Activated T-helper 2 cell treated with anti-CD3 and anti-CD28 coated beads, Interferon-gamma antibody, Interleukin-2, Interleukin-4, amounts not matched to agents 10 μg/mL and 5 μg/mL and 100 μg/mL, durations not matched to agents 14 hours and 24 hours and 36 hours (primary cell): ENCODE data around the gene CHIT1. TPM values are rescaled to one million over a fixed set of nuclear protein-coding genes. Genes with fewer than 3 reads are reported as not detected.

Experiments
- DNase-seq: peaks from one replicate; pipeline ENCODE4 v3.0.0; 2021; ENCODE audit warnings: low spot score
- H3K27ac Mint-ChIP-seq: one replicate; pipeline ENCODE4 v1.8.0; 2021; ENCODE audit warnings: mixed read lengths
- H3K27me3 Mint-ChIP-seq: one replicate; pipeline ENCODE4 v1.8.0; 2021; ENCODE audit warnings: low read depth, mixed read lengths
- H3K36me3 Mint-ChIP-seq: one replicate; pipeline ENCODE4 v1.8.0; 2021; ENCODE audit warnings: low read depth, mixed read lengths
- H3K4me1 Mint-ChIP-seq: one replicate; pipeline ENCODE4 v1.8.0; 2021; ENCODE audit warnings: low read depth, mixed read lengths
- H3K4me3 Mint-ChIP-seq: one replicate; pipeline ENCODE4 v1.8.0; 2021; ENCODE audit warnings: low read depth, mild to moderate bottlenecking, moderate library complexity, mixed read lengths
- H3K9me3 Mint-ChIP-seq: one replicate; pipeline ENCODE4 v1.8.0; 2021; ENCODE audit warnings: mixed read lengths
- intact Hi-C: fragments of 100-400 bp; cut with micrococcal nuclease; formaldehyde crosslinking; loops from one replicate; pipeline ENCODE4 v1.15.1; 2023
- total RNA-seq: library from RNA; stranded (reverse); gene quantifications from 2 replicates; pipeline ENCODE4 v1.2.3, GENCODE V29; 2022

Gene CHIT1
- total RNA-seq = 0.09 and 0.34 TPM in 2 replicates

GRCh38 chr1:203229471-203230135 is at the start of gene CHIT1:
Gene CHIT1, minus strand, starts transcription at chr1:203229673. Its CDS starts 37 bp downstream, at chr1:203229636.
- intact Hi-C loops = no loop called here
- no peaks in the 10 kb centered on the region for H3K36me3 Mint-ChIP-seq
- H3K4me3 Mint-ChIP-seq = no peak within 1 kb of the TSS
- no peaks in the 10 kb centered on the region for H3K4me1 Mint-ChIP-seq
- DNase-seq = no peak
- peaks cover 13% of the 10 kb centered on the region for H3K27me3 Mint-ChIP-seq
- H3K9me3 Mint-ChIP-seq = peaks cover 10% of the 10 kb centered on the region
- no peak within 1 kb of the TSS for H3K27ac Mint-ChIP-seq

- H3K9me3 Mint-ChIP-seq = no peaks in the 10 kb centered on the region
- H3K27me3 Mint-ChIP-seq = no peaks in the 10 kb centered on the region
- peak overlapping the region; percentile 58 for H3K27ac Mint-ChIP-seq
- no peak for DNase-seq
- intact Hi-C loops = no loop called here
- no peak overlapping the region for H3K4me3 Mint-ChIP-seq
- no peaks in the 10 kb centered on the region for H3K36me3 Mint-ChIP-seq
- H3K4me1 Mint-ChIP-seq = peaks cover 59% of the 10 kb centered on the region
Observed at GRCh38 chr1:203278885-203279406, 49.5 kb upstream of the CHIT1 start.

GRCh38 chr1:203278082-203278884 is 48.8 kb upstream of the CHIT1 start:
- peak overlapping the region; percentile 28 for H3K4me3 Mint-ChIP-seq
- no peaks in the 10 kb centered on the region for H3K27me3 Mint-ChIP-seq
- H3K27ac Mint-ChIP-seq = peak overlapping the region; percentile 84
- no peaks in the 10 kb centered on the region for H3K9me3 Mint-ChIP-seq
- DNase-seq = no peak
- no peaks in the 10 kb centered on the region for H3K36me3 Mint-ChIP-seq
- H3K4me1 Mint-ChIP-seq = peaks cover 65% of the 10 kb centered on the region
- intact Hi-C loops = no loop called here

- no peaks in the 10 kb centered on the region for H3K36me3 Mint-ChIP-seq
- peak overlapping the region; percentile 84 for H3K27ac Mint-ChIP-seq
- no peaks in the 10 kb centered on the region for H3K27me3 Mint-ChIP-seq
- peaks cover 64% of the 10 kb centered on the region for H3K4me1 Mint-ChIP-seq
- no peaks in the 10 kb centered on the region for H3K9me3 Mint-ChIP-seq
- DNase-seq = peak; percentile 11
- intact Hi-C loops = no loop called here
- H3K4me3 Mint-ChIP-seq = no peak overlapping the region
Observed at GRCh38 chr1:203276916-203277545, 47.6 kb upstream of the CHIT1 start.

GRCh38 chr1:203276408-203276807 is 46.9 kb upstream of the CHIT1 start:
- no peak for DNase-seq
- Mint-ChIP-seq H3K27ac (no peak overlapping the region), H3K27me3 (no peaks in the 10 kb centered on the region), H3K9me3 (no peaks in the 10 kb centered on the region), H3K4me3 (no peak overlapping the region), H3K4me1 (peaks cover 63% of the 10 kb centered on the region), H3K36me3 (no peaks in the 10 kb centered on the region)
- intact Hi-C loops = no loop called here

GRCh38 chr1:203275656-203276272 is 46.3 kb upstream of the CHIT1 start:
- H3K27ac Mint-ChIP-seq = no peak overlapping the region
- DNase-seq = peak; percentile 7
- no peaks in the 10 kb centered on the region for H3K9me3 Mint-ChIP-seq
- no peak overlapping the region for H3K4me3 Mint-ChIP-seq
- H3K4me1 Mint-ChIP-seq = peaks cover 65% of the 10 kb centered on the region
- intact Hi-C loops = no loop called here
- H3K27me3 Mint-ChIP-seq = no peaks in the 10 kb centered on the region
- H3K36me3 Mint-ChIP-seq = no peaks in the 10 kb centered on the region

- Mint-ChIP-seq H3K9me3 (no peaks in the 10 kb centered on the region), H3K36me3 (no peaks in the 10 kb centered on the region), H3K4me3 (no peak overlapping the region), H3K4me1 (peaks cover 66% of the 10 kb centered on the region), H3K27me3 (no peaks in the 10 kb centered on the region), H3K27ac (peak overlapping the region; percentile 67)
- DNase-seq = peak; percentile 6
- intact Hi-C loops = no loop called here
Observed at GRCh38 chr1:203274603-203275381, 45.3 kb upstream of the CHIT1 start.

GRCh38 chr1:203273869-203274602 is 44.6 kb upstream of the CHIT1 start:
- no peaks in the 10 kb centered on the region for H3K27me3 Mint-ChIP-seq
- H3K27ac Mint-ChIP-seq = peak overlapping the region; percentile 69
- DNase-seq = no peak
- H3K9me3 Mint-ChIP-seq = no peaks in the 10 kb centered on the region
- peak overlapping the region; percentile 50 for H3K4me3 Mint-ChIP-seq
- H3K4me1 Mint-ChIP-seq = peaks cover 64% of the 10 kb centered on the region
- no peaks in the 10 kb centered on the region for H3K36me3 Mint-ChIP-seq
- intact Hi-C loops = loop anchor here (1.0 kb wide), 4 partner anchors 13 to 64 kb away; no protein-coding TSS in a partner anchor

- Mint-ChIP-seq H3K9me3 (no peaks in the 10 kb centered on the region), H3K27me3 (no peaks in the 10 kb centered on the region), H3K36me3 (no peaks in the 10 kb centered on the region), H3K4me1 (peaks cover 57% of the 10 kb centered on the region), H3K27ac (peak overlapping the region; percentile 69), H3K4me3 (peak overlapping the region; percentile 50)
- intact Hi-C loops = loop anchor here (1.0 kb wide), 4 partner anchors 14 to 65 kb away; no protein-coding TSS in a partner anchor
- DNase-seq = peak; percentile 84
Observed at GRCh38 chr1:203273206-203273868, 43.9 kb upstream of the CHIT1 start.

GRCh38 chr1:203272633-203273205 is 43.2 kb upstream of the CHIT1 start:
- no peak for DNase-seq
- Mint-ChIP-seq H3K27ac (no peak overlapping the region), H3K36me3 (no peaks in the 10 kb centered on the region), H3K9me3 (no peaks in the 10 kb centered on the region), H3K4me3 (no peak overlapping the region), H3K4me1 (peaks cover 55% of the 10 kb centered on the region), H3K27me3 (no peaks in the 10 kb centered on the region)
- intact Hi-C loops = loop anchor here (1.0 kb wide), 4 partner anchors 15 to 66 kb away; no protein-coding TSS in a partner anchor
